Measurements from ENCODE around the gene GAB3. TPM values are rescaled to one million over a fixed set of nuclear protein-coding genes. Genes with fewer than 3 reads are reported as not detected.

The GAB3 gene
- polyA plus RNA-seq, 1 of the 3 experiments (the other 2 are of a cell fraction), result 4.5 TPM

DNA sequence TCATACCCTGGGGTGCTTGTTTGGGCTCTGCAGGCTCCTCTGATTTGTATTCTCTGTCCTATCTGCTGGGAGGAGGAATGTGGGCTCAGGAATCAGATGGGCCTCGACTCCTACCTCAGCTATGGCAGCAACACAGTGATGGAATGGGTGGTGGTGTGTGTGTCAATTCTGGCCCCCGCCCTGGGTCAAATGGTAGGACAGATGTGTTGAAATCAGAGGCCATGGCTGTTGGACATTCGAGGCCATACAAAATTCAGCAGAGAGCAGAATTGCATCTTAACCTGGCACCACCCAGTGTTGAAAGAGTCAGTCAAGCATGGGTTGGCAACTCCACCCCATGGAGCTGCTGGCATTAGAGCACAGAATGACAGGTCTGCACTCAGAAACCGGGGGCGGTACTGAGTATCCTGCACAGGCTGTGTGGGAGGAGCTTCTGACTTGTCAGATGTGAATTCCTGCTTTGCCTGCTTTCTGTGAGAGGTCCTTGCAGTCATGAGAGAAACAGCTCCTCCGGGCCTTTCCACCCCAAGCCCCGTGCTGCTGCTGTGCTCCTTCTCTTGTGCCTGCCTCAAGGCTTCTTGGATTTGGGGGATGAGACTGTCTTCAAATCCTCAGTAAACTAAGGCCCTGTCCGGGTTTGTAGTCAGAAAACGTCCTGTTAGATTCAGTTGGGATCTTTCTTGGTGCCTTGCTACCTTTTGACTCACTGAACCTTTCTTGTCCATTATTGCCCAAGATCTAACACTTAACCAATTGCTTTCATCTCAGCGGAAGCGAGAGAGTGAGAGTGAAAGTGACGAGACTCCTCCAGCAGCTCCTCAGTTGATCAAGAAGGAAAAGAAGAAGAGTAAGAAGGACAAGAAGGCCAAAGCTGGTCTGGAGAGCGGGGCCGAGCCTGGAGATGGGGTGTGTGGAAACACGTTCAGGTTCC lies 24.8 kb upstream of the GAB3 start:
- Histone ChIP-seq H2AFZ (ENCODE audit: low read depth) (no peak overlapping the region), H4K20me1 (ENCODE audit: insufficient read depth) (no peaks in the 10 kb centered on the region), H3K9ac (no peak overlapping the region), H3K9me3 (no peaks in the 10 kb centered on the region), H3K9me2 (no peaks in the 10 kb centered on the region), H3K4me3 (ENCODE audit: low read depth in 2 of 2, low read length in 1 of 2) (no peak overlapping the region), H3K4me2 (no peak overlapping the region), H3K36me3 (replicated peaks in 1 of 2; ENCODE audit: control insufficient read depth in 1 of 2, insufficient read depth in 2 of 2, low read length in 1 of 2) (peaks cover 32 to 43% of the 10 kb centered on the region in 2 experiments), H3K27me3 (ENCODE audit: insufficient read depth) (no peaks in the 10 kb centered on the region), H3F3A (replicated peaks; ENCODE audit: insufficient read depth) (no peaks in the 10 kb centered on the region), H3K79me2 (ENCODE audit: insufficient read depth) (peaks cover 14% of the 10 kb centered on the region; the same call in 1 of the 2 replicates), H3K27ac (ENCODE audit: low read depth in 2 of 2, low read length in 1 of 2) (no peak overlapping the region), H3K4me1 (ENCODE audit: control insufficient read depth in 1 of 2, insufficient read depth in 2 of 2, low read depth in 1 of 2, low read length in 1 of 2) (no peaks in the 10 kb centered on the region)
- POLR2A ChIA-PET, result interaction anchor here (0.8 kb wide), 1 partner anchor 11 kb away, joined by 3 read pairs; no protein-coding TSS in a partner anchor
- WGBS (ENCODE audit: low lambda C conversion rate), result 67% methylated on average over 15 of the region's 15 CpGs
- TF ChIP-seq JUND (IDR thresholded peaks at IDR 0.05) (no peak), GATA2 (CRISPR knock-in tag; IDR thresholded peaks at IDR 0.05) (no peak), EP300 (IDR thresholded peaks at IDR 0.05; ENCODE audit: borderline replicate concordance in 1 of 2, low read depth in 1 of 2, low read length in 1 of 2) (no peak), RFX5 (IDR thresholded peaks at IDR 0.05; ENCODE audit: low read length) (no peak), NFIC (IDR thresholded peaks at IDR 0.05; ENCODE audit: borderline replicate concordance) (no peak), POLR2AphosphoS5 (IDR thresholded peaks at IDR 0.05; ENCODE audit: low read depth, low read length) (no peak), SMC3 (IDR thresholded peaks at IDR 0.05; ENCODE audit: low read depth, low read length) (no peak), RXRA (IDR thresholded peaks at IDR 0.05; ENCODE audit: borderline replicate concordance, low read depth) (no peak), FOXM1 (IDR thresholded peaks at IDR 0.05; ENCODE audit: low read depth) (no peak), NRF1 (IDR thresholded peaks at IDR 0.05; ENCODE audit: low read depth, low read length) (no peak), CHD2 (IDR thresholded peaks at IDR 0.05; ENCODE audit: low read length, partially characterized antibody) (no peak), SIN3A (IDR thresholded peaks at IDR 0.05; ENCODE audit: borderline replicate concordance, low read depth, low read length) (no peak), RCOR1 (IDR thresholded peaks at IDR 0.05; ENCODE audit: low read length) (no peak), TCF12 (IDR thresholded peaks at IDR 0.05) (no peak)
- TF ChIP-seq, protein P1, sequence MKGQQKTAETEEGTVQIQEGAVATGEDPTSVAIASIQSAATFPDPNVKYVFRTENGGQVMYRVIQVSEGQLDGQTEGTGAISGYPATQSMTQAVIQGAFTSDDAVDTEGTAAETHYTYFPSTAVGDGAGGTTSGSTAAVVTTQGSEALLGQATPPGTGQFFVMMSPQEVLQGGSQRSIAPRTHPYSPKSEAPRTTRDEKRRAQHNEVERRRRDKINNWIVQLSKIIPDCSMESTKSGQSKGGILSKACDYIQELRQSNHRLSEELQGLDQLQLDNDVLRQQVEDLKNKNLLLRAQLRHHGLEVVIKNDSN (IDR thresholded peaks at IDR 0.05; ENCODE audit: borderline replicate concordance, low read depth), result no peak
- TF ChIP-seq, protein P2, sequence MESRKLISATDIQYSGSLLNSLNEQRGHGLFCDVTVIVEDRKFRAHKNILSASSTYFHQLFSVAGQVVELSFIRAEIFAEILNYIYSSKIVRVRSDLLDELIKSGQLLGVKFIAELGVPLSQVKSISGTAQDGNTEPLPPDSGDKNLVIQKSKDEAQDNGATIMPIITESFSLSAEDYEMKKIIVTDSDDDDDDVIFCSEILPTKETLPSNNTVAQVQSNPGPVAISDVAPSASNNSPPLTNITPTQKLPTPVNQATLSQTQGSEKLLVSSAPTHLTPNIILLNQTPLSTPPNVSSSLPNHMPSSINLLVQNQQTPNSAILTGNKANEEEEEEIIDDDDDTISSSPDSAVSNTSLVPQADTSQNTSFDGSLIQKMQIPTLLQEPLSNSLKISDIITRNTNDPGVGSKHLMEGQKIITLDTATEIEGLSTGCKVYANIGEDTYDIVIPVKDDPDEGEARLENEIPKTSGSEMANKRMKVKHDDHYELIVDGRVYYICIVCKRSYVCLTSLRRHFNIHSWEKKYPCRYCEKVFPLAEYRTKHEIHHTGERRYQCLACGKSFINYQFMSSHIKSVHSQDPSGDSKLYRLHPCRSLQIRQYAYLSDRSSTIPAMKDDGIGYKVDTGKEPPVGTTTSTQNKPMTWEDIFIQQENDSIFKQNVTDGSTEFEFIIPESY (IDR thresholded peaks at IDR 0.05; ENCODE audit: borderline replicate concordance, low read depth), result no peak
- TF ChIP-seq, protein P3, sequence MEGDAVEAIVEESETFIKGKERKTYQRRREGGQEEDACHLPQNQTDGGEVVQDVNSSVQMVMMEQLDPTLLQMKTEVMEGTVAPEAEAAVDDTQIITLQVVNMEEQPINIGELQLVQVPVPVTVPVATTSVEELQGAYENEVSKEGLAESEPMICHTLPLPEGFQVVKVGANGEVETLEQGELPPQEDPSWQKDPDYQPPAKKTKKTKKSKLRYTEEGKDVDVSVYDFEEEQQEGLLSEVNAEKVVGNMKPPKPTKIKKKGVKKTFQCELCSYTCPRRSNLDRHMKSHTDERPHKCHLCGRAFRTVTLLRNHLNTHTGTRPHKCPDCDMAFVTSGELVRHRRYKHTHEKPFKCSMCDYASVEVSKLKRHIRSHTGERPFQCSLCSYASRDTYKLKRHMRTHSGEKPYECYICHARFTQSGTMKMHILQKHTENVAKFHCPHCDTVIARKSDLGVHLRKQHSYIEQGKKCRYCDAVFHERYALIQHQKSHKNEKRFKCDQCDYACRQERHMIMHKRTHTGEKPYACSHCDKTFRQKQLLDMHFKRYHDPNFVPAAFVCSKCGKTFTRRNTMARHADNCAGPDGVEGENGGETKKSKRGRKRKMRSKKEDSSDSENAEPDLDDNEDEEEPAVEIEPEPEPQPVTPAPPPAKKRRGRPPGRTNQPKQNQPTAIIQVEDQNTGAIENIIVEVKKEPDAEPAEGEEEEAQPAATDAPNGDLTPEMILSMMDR (IDR thresholded peaks at IDR 0.05), result no peak
- TF ChIP-seq, protein P4, sequence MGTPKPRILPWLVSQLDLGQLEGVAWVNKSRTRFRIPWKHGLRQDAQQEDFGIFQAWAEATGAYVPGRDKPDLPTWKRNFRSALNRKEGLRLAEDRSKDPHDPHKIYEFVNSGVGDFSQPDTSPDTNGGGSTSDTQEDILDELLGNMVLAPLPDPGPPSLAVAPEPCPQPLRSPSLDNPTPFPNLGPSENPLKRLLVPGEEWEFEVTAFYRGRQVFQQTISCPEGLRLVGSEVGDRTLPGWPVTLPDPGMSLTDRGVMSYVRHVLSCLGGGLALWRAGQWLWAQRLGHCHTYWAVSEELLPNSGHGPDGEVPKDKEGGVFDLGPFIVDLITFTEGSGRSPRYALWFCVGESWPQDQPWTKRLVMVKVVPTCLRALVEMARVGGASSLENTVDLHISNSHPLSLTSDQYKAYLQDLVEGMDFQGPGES (IDR thresholded peaks at IDR 0.05; ENCODE audit: low read depth, low read length), result no peak
- CTCF ChIA-PET, result no interaction called here
- DNase-seq, result no peak

Measured in SK-N-SH (cell line).